T-helper 1 cell treated with Interleukin-12 subunit alpha and Interleukin-12 subunit beta and Interleukin-4 antibody, amounts not matched to agents 30 μg/mL and 1 μg/mL, for 36 hours (primary cell): ENCODE measurements around the gene TP53BP1.
"Not testable (repeated sequence)": the region's sequence is repeated elsewhere in the genome, so short reads cannot be mapped to it uniquely, and the experiment has no call there.

Experiments used
- H3K27ac Mint-ChIP-seq: one replicate; pipeline ENCODE4 v1.8.0; 2021; ENCODE audit warnings: mild to moderate bottlenecking, mixed read lengths
- H3K27me3 Mint-ChIP-seq: one replicate; pipeline ENCODE4 v1.8.0; 2021; ENCODE audit warnings: low read depth, mixed read lengths
- H3K36me3 Mint-ChIP-seq: one replicate; pipeline ENCODE4 v1.8.0; 2021; ENCODE audit warnings: low read depth, mixed read lengths
- H3K4me1 Mint-ChIP-seq: one replicate; pipeline ENCODE4 v1.8.0; 2021; ENCODE audit warnings: low read depth, mixed read lengths
- H3K4me3 Mint-ChIP-seq: one replicate; pipeline ENCODE4 v1.8.0; 2021; ENCODE audit warnings: mild to moderate bottlenecking, moderate library complexity, mixed read lengths
- H3K9me3 Mint-ChIP-seq: one replicate; pipeline ENCODE4 v1.8.0; 2021; ENCODE audit warnings: mixed read lengths

TP53BP1 gene

GRCh38 chr15:43492673-43493601 lies at the start of gene TP53BP1:
TSS of gene TP53BP1 (minus strand) at chr15:43493156. CDS start at chr15:43493043, 113 bp downstream.
- Mint-ChIP-seq H3K27ac (peak within 1 kb of the TSS; percentile 96), H3K9me3 (no peaks in the 10 kb centered on the region), H3K4me1 (peaks cover 25% of the 10 kb centered on the region), H3K36me3 (peaks cover 15% of the 10 kb centered on the region), H3K27me3 (no peaks in the 10 kb centered on the region), H3K4me3 (peak within 1 kb of the TSS; percentile 97)

GRCh38 chr15:43541785-43542184 lies 48.8 kb upstream of the TP53BP1 start:
- no peaks in the 10 kb centered on the region for H3K9me3 Mint-ChIP-seq
- no peaks in the 10 kb centered on the region for H3K36me3 Mint-ChIP-seq
- H3K27me3 Mint-ChIP-seq: no peaks in the 10 kb centered on the region
- no peak overlapping the region for H3K4me3 Mint-ChIP-seq
- peaks cover 5% of the 10 kb centered on the region for H3K4me1 Mint-ChIP-seq
- H3K27ac Mint-ChIP-seq: no peak overlapping the region

- Mint-ChIP-seq H3K36me3 (no peaks in the 10 kb centered on the region), H3K27me3 (no peaks in the 10 kb centered on the region), H3K4me1 (peaks cover 5% of the 10 kb centered on the region), H3K9me3 (no peaks in the 10 kb centered on the region), H3K4me3 (no peak overlapping the region), H3K27ac (no peak overlapping the region)
Measured at GRCh38 chr15:43538091-43538490, 45.1 kb upstream of the TP53BP1 start.

GRCh38 chr15:43534897-43535296 lies 41.9 kb upstream of the TP53BP1 start:
- Mint-ChIP-seq H3K4me1 (no peaks in the 10 kb centered on the region), H3K27me3 (no peaks in the 10 kb centered on the region), H3K4me3 (no peak overlapping the region), H3K9me3 (no peaks in the 10 kb centered on the region), H3K36me3 (peaks cover 5% of the 10 kb centered on the region), H3K27ac (no peak overlapping the region)

GRCh38 chr15:43532826-43533225 lies 39.9 kb upstream of the TP53BP1 start:
- H3K27ac Mint-ChIP-seq, H3K4me1 Mint-ChIP-seq, H3K36me3 Mint-ChIP-seq, H3K4me3 Mint-ChIP-seq, H3K9me3 Mint-ChIP-seq, H3K27me3 Mint-ChIP-seq: not testable (repeated sequence)

- H3K4me1 Mint-ChIP-seq: peaks cover 3% of the 10 kb centered on the region
- no peak overlapping the region for H3K4me3 Mint-ChIP-seq
- H3K36me3 Mint-ChIP-seq: peaks cover 5% of the 10 kb centered on the region
- no peak overlapping the region for H3K27ac Mint-ChIP-seq
- H3K9me3 Mint-ChIP-seq: no peaks in the 10 kb centered on the region
- H3K27me3 Mint-ChIP-seq: no peaks in the 10 kb centered on the region
Measured at GRCh38 chr15:43531018-43531670, 38.2 kb upstream of the TP53BP1 start.

- Mint-ChIP-seq H3K4me3 (no peak overlapping the region), H3K27me3 (no peaks in the 10 kb centered on the region), H3K27ac (no peak overlapping the region), H3K36me3 (peaks cover 8% of the 10 kb centered on the region), H3K9me3 (no peaks in the 10 kb centered on the region), H3K4me1 (peaks cover 15% of the 10 kb centered on the region)
Measured at GRCh38 chr15:43529587-43530345, 36.8 kb upstream of the TP53BP1 start.

GRCh38 chr15:43529141-43529540 lies 36.2 kb upstream of the TP53BP1 start:
- peaks cover 10% of the 10 kb centered on the region for H3K36me3 Mint-ChIP-seq
- no peaks in the 10 kb centered on the region for H3K27me3 Mint-ChIP-seq

GRCh38 chr15:43528542-43529007 lies 35.6 kb upstream of the TP53BP1 start:
- Mint-ChIP-seq H3K4me1 (peaks cover 15% of the 10 kb centered on the region), H3K36me3 (peaks cover 16% of the 10 kb centered on the region), H3K27ac (no peak overlapping the region), H3K9me3 (no peaks in the 10 kb centered on the region), H3K27me3 (no peaks in the 10 kb centered on the region), H3K4me3 (no peak overlapping the region)

More at GRCh38 chr15:43529141-43529540, 36.2 kb upstream of the TP53BP1 start:
- Mint-ChIP-seq H3K27ac (no peak overlapping the region), H3K9me3 (no peaks in the 10 kb centered on the region), H3K4me3 (no peak overlapping the region), H3K4me1 (peaks cover 15% of the 10 kb centered on the region)

GRCh38 chr15:43527802-43528541 lies 35.0 kb upstream of the TP53BP1 start:
- Mint-ChIP-seq H3K4me1 (peaks cover 15% of the 10 kb centered on the region), H3K36me3 (peaks cover 17% of the 10 kb centered on the region), H3K4me3 (no peak overlapping the region), H3K27me3 (no peaks in the 10 kb centered on the region), H3K9me3 (no peaks in the 10 kb centered on the region), H3K27ac (no peak overlapping the region)

GRCh38 chr15:43527016-43527801 lies 34.3 kb upstream of the TP53BP1 start:
- Mint-ChIP-seq H3K27ac (no peak overlapping the region), H3K4me1 (peaks cover 15% of the 10 kb centered on the region), H3K4me3 (no peak overlapping the region), H3K9me3 (no peaks in the 10 kb centered on the region), H3K27me3 (no peaks in the 10 kb centered on the region), H3K36me3 (peaks cover 22% of the 10 kb centered on the region)

- no peaks in the 10 kb centered on the region for H3K9me3 Mint-ChIP-seq
- H3K36me3 Mint-ChIP-seq: peaks cover 28% of the 10 kb centered on the region
- H3K27ac Mint-ChIP-seq: no peak overlapping the region
- H3K4me1 Mint-ChIP-seq: peaks cover 15% of the 10 kb centered on the region
- H3K4me3 Mint-ChIP-seq: no peak overlapping the region
- H3K27me3 Mint-ChIP-seq: no peaks in the 10 kb centered on the region
Measured at GRCh38 chr15:43526261-43526930, 33.4 kb upstream of the TP53BP1 start.

GRCh38 chr15:43525131-43525530 lies 32.2 kb upstream of the TP53BP1 start:
- no peak overlapping the region for H3K27ac Mint-ChIP-seq
- H3K4me1 Mint-ChIP-seq: peaks cover 15% of the 10 kb centered on the region
- peaks cover 30% of the 10 kb centered on the region for H3K36me3 Mint-ChIP-seq
- H3K27me3 Mint-ChIP-seq: no peaks in the 10 kb centered on the region
- no peak overlapping the region for H3K4me3 Mint-ChIP-seq
- H3K9me3 Mint-ChIP-seq: no peaks in the 10 kb centered on the region
